ENCODE data around the gene FGD3. TPM values are rescaled to one million over a fixed set of nuclear protein-coding genes. Genes with fewer than 3 reads are reported as not detected.

The FGD3 gene
- total RNA-seq, 2 experiments from 2014 or later: 91.0 to 95.7 TPM

- DNase-seq (peak in 2 of 14 experiments; percentile 56 to 61), ATAC-seq (ENCODE audit: poor library complexity) (no peak)
- Mint-ChIP-seq H3K4me1 (ENCODE audit: low read depth) (peaks cover 74% of the 10 kb centered on the region), H3K27ac (peak overlapping the region; percentile 98), H3K4me3 (peak overlapping the region; percentile 99), H3K36me3 (ENCODE audit: low read depth) (peaks cover 13% of the 10 kb centered on the region), H3K9me3 (no peaks in the 10 kb centered on the region), H3K27me3 (no peaks in the 10 kb centered on the region)
- Histone ChIP-seq H3K9me3 (ENCODE audit: control insufficient read depth in 1 of 2, insufficient read depth in 1 of 2, low read length in 2 of 2) (peaks cover 0 to 4% of the 10 kb centered on the region in 2 experiments), H3K27me3 (ENCODE audit: control insufficient read depth in 1 of 2, insufficient read depth in 2 of 2, low read length in 2 of 2) (no peaks in the 10 kb centered on the region), H3K27ac (ENCODE audit: low read depth in 1 of 2, low read length in 2 of 2) (peak overlapping the region; percentile 53 to 61), H3K4me3 (ENCODE audit: low read length) (peak overlapping the region; percentile 81), H3K36me3 (ENCODE audit: insufficient read depth, low read length) (no peaks in the 10 kb centered on the region), H3K4me1 (ENCODE audit: insufficient read depth, low read length) (peaks cover 77% of the 10 kb centered on the region)
- CTCF ChIA-PET: interaction anchor here (0.7 to 1.9 kb wide), 2 partner anchors 14 to 16 kb away, joined by 4 to 6 read pairs; no protein-coding TSS in a partner anchor
- POLR2A ChIA-PET: interaction anchor here (0.6 to 2.7 kb wide), 11 partner anchors 9 to 116 kb away, joined by 3 to 19 read pairs (median 4); no protein-coding TSS in a partner anchor
- intact Hi-C loops (cut with DNase I, micrococcal nuclease): no loop called here
- TF ChIP-seq, protein P1, sequence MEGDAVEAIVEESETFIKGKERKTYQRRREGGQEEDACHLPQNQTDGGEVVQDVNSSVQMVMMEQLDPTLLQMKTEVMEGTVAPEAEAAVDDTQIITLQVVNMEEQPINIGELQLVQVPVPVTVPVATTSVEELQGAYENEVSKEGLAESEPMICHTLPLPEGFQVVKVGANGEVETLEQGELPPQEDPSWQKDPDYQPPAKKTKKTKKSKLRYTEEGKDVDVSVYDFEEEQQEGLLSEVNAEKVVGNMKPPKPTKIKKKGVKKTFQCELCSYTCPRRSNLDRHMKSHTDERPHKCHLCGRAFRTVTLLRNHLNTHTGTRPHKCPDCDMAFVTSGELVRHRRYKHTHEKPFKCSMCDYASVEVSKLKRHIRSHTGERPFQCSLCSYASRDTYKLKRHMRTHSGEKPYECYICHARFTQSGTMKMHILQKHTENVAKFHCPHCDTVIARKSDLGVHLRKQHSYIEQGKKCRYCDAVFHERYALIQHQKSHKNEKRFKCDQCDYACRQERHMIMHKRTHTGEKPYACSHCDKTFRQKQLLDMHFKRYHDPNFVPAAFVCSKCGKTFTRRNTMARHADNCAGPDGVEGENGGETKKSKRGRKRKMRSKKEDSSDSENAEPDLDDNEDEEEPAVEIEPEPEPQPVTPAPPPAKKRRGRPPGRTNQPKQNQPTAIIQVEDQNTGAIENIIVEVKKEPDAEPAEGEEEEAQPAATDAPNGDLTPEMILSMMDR (IDR thresholded peaks at IDR 0.05): no peak
Observed at GRCh38 chr9:92948038-92948534, 763 bp downstream of the FGD3 start.

DNA sequence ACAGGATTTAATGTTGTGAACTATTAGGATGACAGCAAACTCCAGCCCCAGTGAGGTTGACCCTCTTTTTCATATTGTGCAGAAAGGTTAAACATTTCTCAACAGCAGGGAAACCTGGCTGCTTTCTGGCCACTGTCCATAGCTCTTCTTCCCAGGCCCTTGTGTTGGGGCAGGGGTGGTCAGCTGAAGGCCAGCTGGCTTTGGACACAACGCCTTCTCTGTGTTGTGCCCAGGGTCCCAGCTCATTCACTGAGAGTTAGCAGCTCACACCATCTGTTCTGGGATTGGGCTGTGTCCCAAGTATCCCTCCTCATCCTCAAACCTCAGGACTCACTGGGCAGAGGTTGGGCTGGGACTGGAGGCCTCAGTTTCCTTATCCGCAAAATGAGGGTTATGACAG, 1.3 kb downstream of the FGD3 start:
- Mint-ChIP-seq H3K27ac (peak overlapping the region; percentile 98), H3K36me3 (ENCODE audit: low read depth) (peaks cover 13% of the 10 kb centered on the region), H3K4me3 (peak overlapping the region; percentile 99), H3K27me3 (no peaks in the 10 kb centered on the region), H3K9me3 (no peaks in the 10 kb centered on the region), H3K4me1 (ENCODE audit: low read depth) (peaks cover 76% of the 10 kb centered on the region)
- peaks cover 77% of the 10 kb centered on the region for H3K4me1 ChIP-seq (ENCODE audit: insufficient read depth, low read length)
- H3K4me3 ChIP-seq (ENCODE audit: low read length): peak overlapping the region; percentile 81
- peaks cover 0 to 4% of the 10 kb centered on the region in 2 experiments for H3K9me3 ChIP-seq (ENCODE audit: control insufficient read depth in 1 of 2, insufficient read depth in 1 of 2, low read length in 2 of 2)
- intact Hi-C loops (cut with DNase I, micrococcal nuclease): no loop called here
- H3K27ac ChIP-seq (ENCODE audit: low read depth in 1 of 2, low read length in 2 of 2): peak overlapping the region; percentile 6 to 29
- DNase-seq (no peak), ATAC-seq (ENCODE audit: poor library complexity) (no peak)
- ChIA-PET CTCF (interaction anchor here (0.7 to 1.9 kb wide), 2 partner anchors 13 to 15 kb away, joined by 4 to 6 read pairs; no protein-coding TSS in a partner anchor), POLR2A (interaction anchor here (0.7 to 2.7 kb wide), 7 partner anchors 15 to 116 kb away, joined by 3 to 19 read pairs (median 3); no protein-coding TSS in a partner anchor)
- H3K27me3 ChIP-seq (ENCODE audit: control insufficient read depth in 1 of 2, insufficient read depth in 2 of 2, low read length in 2 of 2): no peaks in the 10 kb centered on the region
- H3K36me3 ChIP-seq (ENCODE audit: insufficient read depth, low read length): no peaks in the 10 kb centered on the region
- TF ChIP-seq, protein P1 (IDR thresholded peaks at IDR 0.05): no peak

- no peaks in the 10 kb centered on the region for H3K36me3 ChIP-seq (ENCODE audit: insufficient read depth, low read length)
- H3K27ac Mint-ChIP-seq: peak overlapping the region; percentile 98
- no peaks in the 10 kb centered on the region for H3K9me3 Mint-ChIP-seq
- peaks cover 84% of the 10 kb centered on the region for H3K4me1 Mint-ChIP-seq (ENCODE audit: low read depth)
- H3K4me3 ChIP-seq (ENCODE audit: low read length): peak overlapping the region; percentile 81
- CTCF ChIA-PET: no interaction called here
- peaks cover 83% of the 10 kb centered on the region for H3K4me1 ChIP-seq (ENCODE audit: insufficient read depth, low read length)
- H3K27ac ChIP-seq (ENCODE audit: low read depth in 1 of 2, low read length in 2 of 2): peak overlapping the region; percentile 29 to 38
- no peaks in the 10 kb centered on the region for H3K27me3 Mint-ChIP-seq
- H3K36me3 Mint-ChIP-seq (ENCODE audit: low read depth): peaks cover 18% of the 10 kb centered on the region
- ATAC-seq (ENCODE audit: poor library complexity) (no peak), DNase-seq (peak in 1 of 14 experiments; percentile 16)
- POLR2A ChIA-PET: interaction anchor here (0.7 to 2.7 kb wide), 4 partner anchors 14 to 115 kb away, joined by 3 to 19 read pairs (median 4); no protein-coding TSS in a partner anchor
- H3K27me3 ChIP-seq (ENCODE audit: control insufficient read depth in 1 of 2, insufficient read depth in 2 of 2, low read length in 2 of 2): no peaks in the 10 kb centered on the region
- H3K4me3 Mint-ChIP-seq: peak overlapping the region; percentile 99
- peaks cover 0 to 4% of the 10 kb centered on the region in 2 experiments for H3K9me3 ChIP-seq (ENCODE audit: control insufficient read depth in 1 of 2, insufficient read depth in 1 of 2, low read length in 2 of 2)
- TF ChIP-seq, protein P1 (IDR thresholded peaks at IDR 0.05): no peak
- intact Hi-C loops (cut with DNase I, micrococcal nuclease): no loop called here
Observed at GRCh38 chr9:92949266-92949982, 2.1 kb downstream of the FGD3 start.
